PC-3 (cell line): ENCODE measurements around the gene ATAD3A.

Experiments
- EZH2 ChIP-seq: fragments of 300-600 bp; sonication (generic); IDR thresholded peaks from one replicate; pipeline ENCODE4 v1.6.1; 2017; ENCODE audit warnings: antibody characterized with exemption, mild to moderate bottlenecking, low read length; ENCODE audit not compliant: unreplicated experiment
- EZH2phosphoT487 ChIP-seq: fragments of 300-600 bp; sonication (generic); IDR thresholded peaks from 2 replicates; pipeline ENCODE4 v1.6.1; 2018; ENCODE audit warnings: mild to moderate bottlenecking, antibody characterized with exemption, low read length, borderline replicate concordance
- TF ChIP-seq, protein P1 (sequence below): fragments of 300-600 bp; sonication (generic); conservative IDR thresholded peaks from 2 replicates; pipeline ENCODE4 v1.5.1; 2017; ENCODE audit warnings: antibody characterized with exemption, low read depth, mild to moderate bottlenecking, low read length

GRCh38 chr1:1573843-1574720 lies 62.1 kb downstream of the ATAD3A start:
- TF ChIP-seq, protein P1, sequence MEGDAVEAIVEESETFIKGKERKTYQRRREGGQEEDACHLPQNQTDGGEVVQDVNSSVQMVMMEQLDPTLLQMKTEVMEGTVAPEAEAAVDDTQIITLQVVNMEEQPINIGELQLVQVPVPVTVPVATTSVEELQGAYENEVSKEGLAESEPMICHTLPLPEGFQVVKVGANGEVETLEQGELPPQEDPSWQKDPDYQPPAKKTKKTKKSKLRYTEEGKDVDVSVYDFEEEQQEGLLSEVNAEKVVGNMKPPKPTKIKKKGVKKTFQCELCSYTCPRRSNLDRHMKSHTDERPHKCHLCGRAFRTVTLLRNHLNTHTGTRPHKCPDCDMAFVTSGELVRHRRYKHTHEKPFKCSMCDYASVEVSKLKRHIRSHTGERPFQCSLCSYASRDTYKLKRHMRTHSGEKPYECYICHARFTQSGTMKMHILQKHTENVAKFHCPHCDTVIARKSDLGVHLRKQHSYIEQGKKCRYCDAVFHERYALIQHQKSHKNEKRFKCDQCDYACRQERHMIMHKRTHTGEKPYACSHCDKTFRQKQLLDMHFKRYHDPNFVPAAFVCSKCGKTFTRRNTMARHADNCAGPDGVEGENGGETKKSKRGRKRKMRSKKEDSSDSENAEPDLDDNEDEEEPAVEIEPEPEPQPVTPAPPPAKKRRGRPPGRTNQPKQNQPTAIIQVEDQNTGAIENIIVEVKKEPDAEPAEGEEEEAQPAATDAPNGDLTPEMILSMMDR = peak; percentile 53
- no peak for TF ChIP-seq EZH2
- TF ChIP-seq EZH2phosphoT487 = no peak
